H1 (cell line): ENCODE data around the gene ZNF385B. TPM values are rescaled to one million over a fixed set of nuclear protein-coding genes. Genes with fewer than 3 reads are reported as not detected.

Source experiments
- BCL11A ChIP-seq, 2 experiments: IDR thresholded peaks; one replicate each; pipeline ENCODE4 v1.6.1; 2011; ENCODE audit warnings: low read depth in 2 of 2, low read length in 2 of 2, mild to moderate bottlenecking in 2 of 2
- BRCA1 ChIP-seq: IDR thresholded peaks from 2 replicates; pipeline ENCODE4 v1.6.1; 2012; ENCODE audit warnings: low read depth, low read length, improper control_type of control experiment
- CBX8 ChIP-seq: fragments of 300-800, 300-1000 bp; sonication (generic); IDR thresholded peaks from 2 replicates; pipeline ENCODE4 v1.7.1; 2016; ENCODE audit warnings: low read depth, low read length, borderline replicate concordance
- E2F6 ChIP-seq: IDR thresholded peaks from 2 replicates; pipeline ENCODE4 v1.6.1; 2012; ENCODE audit warnings: inconsistent platforms
- HDAC2 ChIP-seq, 2 experiments: fragments of 300-600 bp in 1 of 2; sonication (generic) in 1 of 2; IDR thresholded peaks; 2 replicates each; pipeline ENCODE4 v1.6.1; 2011 to 2012; ENCODE audit warnings: low read depth in 2 of 2, low read length in 2 of 2, mild to moderate bottlenecking in 2 of 2, moderate library complexity in 2 of 2, borderline replicate concordance in 1 of 2, inconsistent platforms in 1 of 2
- JUN ChIP-seq: IDR thresholded peaks from 2 replicates; pipeline ENCODE4 v1.6.1; 2011; ENCODE audit warnings: low read depth, mild to moderate bottlenecking, improper control_type of control experiment, low read length
- RBBP5 ChIP-seq: IDR thresholded peaks from 2 replicates; pipeline ENCODE4 v1.7.1; 2012; ENCODE audit warnings: low read depth, mild to moderate bottlenecking, inconsistent platforms, low read length, moderate library complexity, borderline replicate concordance
- RNF2 ChIP-seq: fragments of 200-900, 300-1000 bp; sonication (generic); IDR thresholded peaks from 2 replicates; pipeline ENCODE4 v1.7.1; 2016; ENCODE audit warnings: borderline replicate concordance, low read depth, mild to moderate bottlenecking, antibody characterized with exemption, low read length; ENCODE audit not compliant: poor library complexity, severe bottlenecking; ENCODE audit errors: missing control alignments
- SP4 ChIP-seq: IDR thresholded peaks from 2 replicates; pipeline ENCODE4 v1.6.1; 2012; ENCODE audit warnings: low read length, inconsistent platforms
- SRF ChIP-seq: IDR thresholded peaks from 2 replicates; pipeline ENCODE4 v1.6.1; 2011; ENCODE audit warnings: mild to moderate bottlenecking, low read depth, low read length, moderate library complexity
- polyA plus RNA-seq, 7 experiments: library from polyadenylated mRNA; depleted of rRNA in 3 of 7; stranded (reverse) in 5 of 7; unstranded in 2 of 7; fragments of >200 nt in 5 of 7; fragments of 200-250 nt in 2 of 7; gene quantifications; 1 replicate in 5 of 7; 2 replicates in 1 of 7; 4 replicates in 1 of 7; pipeline versions ENCODE4 v1.2.1 to v1.2.3, GENCODE V29; 2011 to 2013; ENCODE audit warnings: missing spikeins in 2 of 7, mixed read lengths in 2 of 7
- total RNA-seq: library from RNA; stranded (reverse); fragmentation: NEBNext Ultra II Directional; extraction: Animal tissue kit (Norgen Biotek cat#: 25700); gene quantifications from 2 replicates; pipeline ENCODE4 v1.2.1, GENCODE V29; 2021

The ZNF385B gene
- total and polyA plus RNA-seq, 2 of the 8 experiments (the other 6 are each of a cell fraction or from before 2014, with no cell fraction given), result 1.1 to 3.7 TPM

GRCh38 chr2:179770029-179770428 lies 91.4 kb downstream of the ZNF385B start (continued):
- no peak for TF ChIP-seq E2F6
- no peak for TF ChIP-seq JUN
- no peak for TF ChIP-seq SP4
- TF ChIP-seq RNF2, result no peak
- TF ChIP-seq SRF, result no peak
- TF ChIP-seq CBX8, result no peak
- no peak for TF ChIP-seq HDAC2 (IDR thresholded peaks at IDR 0.05; ENCODE audit: borderline replicate concordance in 1 of 2, low read depth in 2 of 2, low read length in 2 of 2)
- no peak for TF ChIP-seq BRCA1
- no peak for TF ChIP-seq BCL11A (IDR thresholded peaks at IDR 0.05; ENCODE audit: low read depth in 2 of 2, low read length in 2 of 2)
- TF ChIP-seq RBBP5, result no peak
